DMS153 (cell line): ENCODE results near the gene GGA1.

Source experiments
- DNase-seq: peaks from one replicate; lab custom pipeline; 2025; lab: John Stamatoyannopoulos, UW

Gene GGA1, protein sequence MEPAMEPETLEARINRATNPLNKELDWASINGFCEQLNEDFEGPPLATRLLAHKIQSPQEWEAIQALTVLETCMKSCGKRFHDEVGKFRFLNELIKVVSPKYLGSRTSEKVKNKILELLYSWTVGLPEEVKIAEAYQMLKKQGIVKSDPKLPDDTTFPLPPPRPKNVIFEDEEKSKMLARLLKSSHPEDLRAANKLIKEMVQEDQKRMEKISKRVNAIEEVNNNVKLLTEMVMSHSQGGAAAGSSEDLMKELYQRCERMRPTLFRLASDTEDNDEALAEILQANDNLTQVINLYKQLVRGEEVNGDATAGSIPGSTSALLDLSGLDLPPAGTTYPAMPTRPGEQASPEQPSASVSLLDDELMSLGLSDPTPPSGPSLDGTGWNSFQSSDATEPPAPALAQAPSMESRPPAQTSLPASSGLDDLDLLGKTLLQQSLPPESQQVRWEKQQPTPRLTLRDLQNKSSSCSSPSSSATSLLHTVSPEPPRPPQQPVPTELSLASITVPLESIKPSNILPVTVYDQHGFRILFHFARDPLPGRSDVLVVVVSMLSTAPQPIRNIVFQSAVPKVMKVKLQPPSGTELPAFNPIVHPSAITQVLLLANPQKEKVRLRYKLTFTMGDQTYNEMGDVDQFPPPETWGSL

DNA sequence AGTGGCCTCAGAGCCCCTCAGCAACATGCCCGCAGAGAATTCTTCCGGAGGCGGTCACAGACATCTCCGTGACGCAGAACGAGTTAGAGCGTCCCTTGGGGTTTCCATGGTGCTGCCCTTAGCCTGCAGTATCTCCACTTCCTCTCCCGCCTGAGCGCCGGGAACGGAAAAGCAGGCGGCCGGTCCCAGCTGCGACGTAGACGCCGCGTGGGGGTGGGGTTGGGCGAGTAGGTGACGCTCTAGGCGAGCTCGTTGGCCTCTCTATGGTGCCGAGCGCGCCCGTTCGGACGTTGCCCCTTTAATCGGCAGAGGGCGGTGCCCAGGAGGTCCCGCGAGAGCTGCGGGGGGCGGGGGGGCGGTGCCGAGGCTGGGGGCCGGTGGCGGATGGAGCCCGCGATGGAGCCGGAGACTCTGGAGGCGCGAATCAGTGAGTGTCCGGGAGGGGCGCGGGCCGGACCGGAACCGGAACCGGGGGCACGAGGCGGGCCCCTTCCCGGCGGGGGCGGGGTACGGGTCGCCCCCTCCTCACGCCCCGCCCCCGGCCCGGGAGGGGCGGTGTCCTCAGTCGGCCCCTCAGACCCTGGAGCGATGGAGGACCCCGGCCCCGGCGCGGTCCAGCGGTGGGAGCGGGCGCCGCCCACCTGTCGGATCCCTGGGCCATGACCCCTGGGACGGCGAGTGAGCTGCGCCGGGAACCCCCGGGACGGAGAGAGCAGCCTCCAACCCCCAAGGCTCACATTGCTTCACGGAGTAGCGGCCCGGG lies at the start of gene GGA1:
TSS of gene GGA1 (plus strand) at position 358 of the 763 bp plus-strand sequence. CDS start at position 385, 27 bp downstream.
- DNase-seq: peak; percentile 96

DNA sequence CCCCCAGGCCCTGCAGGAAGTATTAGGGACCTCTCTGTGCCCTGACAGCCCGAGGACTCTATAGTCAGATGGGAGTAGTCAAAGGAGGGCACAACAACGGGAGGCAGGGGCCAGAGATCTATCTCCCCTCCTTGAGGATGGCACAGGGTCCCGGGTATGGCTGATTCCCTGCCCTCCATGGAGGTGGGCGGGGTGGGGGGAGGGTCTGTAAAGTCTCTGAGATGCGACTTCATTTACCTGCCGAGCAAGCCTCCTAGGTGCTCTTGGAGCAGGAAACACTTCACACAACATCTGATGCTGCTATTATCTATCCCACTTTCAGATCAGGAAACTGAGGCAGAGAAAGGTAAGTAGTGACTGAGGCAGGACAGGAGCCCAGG lies 49.1 kb upstream of the GGA1 start:
- no peak for DNase-seq

DNA sequence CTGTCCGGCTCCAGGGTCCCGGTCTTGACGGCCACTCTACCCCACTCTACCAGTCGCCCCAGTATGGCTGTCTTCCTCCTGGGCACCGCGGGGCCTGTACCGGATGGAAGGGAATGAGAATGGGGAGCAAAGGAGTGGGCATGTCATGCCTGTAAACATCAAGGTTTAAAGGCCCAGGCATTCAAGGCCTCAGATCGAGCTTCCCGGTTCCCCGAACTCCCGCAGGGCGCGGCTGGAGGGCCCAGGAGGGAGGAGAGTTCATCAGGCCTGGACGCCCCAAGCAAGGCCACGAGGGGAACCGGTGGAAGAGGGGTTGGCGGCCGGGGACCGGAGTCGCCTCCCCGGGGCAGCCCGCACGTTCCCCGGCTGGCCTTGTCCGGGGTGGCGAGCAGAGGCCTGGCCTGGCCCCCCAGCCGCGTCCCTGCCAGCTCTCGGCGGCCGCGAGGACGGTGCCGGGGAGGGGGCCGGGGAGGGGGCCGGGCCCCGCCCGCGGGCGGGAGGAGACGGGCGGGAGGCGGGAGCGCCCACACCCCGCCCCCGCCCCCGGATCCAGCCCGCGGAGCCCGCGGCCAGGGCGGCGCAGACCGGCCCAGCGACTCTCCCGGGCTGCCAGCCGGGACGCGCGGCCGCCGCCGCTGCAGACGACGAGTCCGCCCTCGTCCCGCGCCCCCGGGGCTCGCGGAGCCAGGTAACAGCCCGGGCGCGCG lies 48.6 kb upstream of the GGA1 start, which contains the start of gene CDC42EP1:
TSS of gene CDC42EP1 (plus strand) at position 580 of the 707 bp plus-strand sequence. CDS start 5,870 bp downstream, outside the sequence.
- DNase-seq: no peak

DNA sequence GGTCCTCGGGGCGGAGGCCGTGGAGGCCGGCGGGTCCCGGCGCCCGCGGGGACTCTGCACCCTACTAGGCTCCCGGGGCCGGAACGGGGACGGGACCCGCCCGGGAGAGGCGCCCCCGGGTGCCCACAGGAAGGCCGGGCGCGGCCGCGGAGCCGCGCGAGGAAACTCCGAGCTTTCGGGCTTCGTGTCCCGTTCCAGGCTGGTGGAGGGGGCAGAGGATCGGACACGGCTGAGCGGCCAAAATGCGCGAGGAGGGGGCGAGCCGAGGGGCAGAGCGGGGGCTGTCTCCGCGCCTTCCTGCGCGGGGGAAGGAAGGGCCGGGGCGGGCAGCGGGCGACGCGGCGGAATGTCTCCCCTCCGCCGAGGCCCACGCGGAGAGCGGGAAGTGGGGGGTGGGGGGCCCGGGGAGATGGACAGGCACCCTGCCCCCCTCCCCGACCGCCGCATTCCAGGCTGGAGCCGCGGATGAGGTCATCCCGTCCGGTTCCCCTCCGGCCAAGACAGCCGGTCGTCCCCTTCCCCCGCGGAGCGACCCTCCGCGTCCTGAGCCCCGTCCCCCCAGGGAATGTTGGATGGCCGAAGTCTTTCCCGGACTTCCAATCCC lies 47.9 kb upstream of the GGA1 start:
- DNase-seq: no peak

DNA sequence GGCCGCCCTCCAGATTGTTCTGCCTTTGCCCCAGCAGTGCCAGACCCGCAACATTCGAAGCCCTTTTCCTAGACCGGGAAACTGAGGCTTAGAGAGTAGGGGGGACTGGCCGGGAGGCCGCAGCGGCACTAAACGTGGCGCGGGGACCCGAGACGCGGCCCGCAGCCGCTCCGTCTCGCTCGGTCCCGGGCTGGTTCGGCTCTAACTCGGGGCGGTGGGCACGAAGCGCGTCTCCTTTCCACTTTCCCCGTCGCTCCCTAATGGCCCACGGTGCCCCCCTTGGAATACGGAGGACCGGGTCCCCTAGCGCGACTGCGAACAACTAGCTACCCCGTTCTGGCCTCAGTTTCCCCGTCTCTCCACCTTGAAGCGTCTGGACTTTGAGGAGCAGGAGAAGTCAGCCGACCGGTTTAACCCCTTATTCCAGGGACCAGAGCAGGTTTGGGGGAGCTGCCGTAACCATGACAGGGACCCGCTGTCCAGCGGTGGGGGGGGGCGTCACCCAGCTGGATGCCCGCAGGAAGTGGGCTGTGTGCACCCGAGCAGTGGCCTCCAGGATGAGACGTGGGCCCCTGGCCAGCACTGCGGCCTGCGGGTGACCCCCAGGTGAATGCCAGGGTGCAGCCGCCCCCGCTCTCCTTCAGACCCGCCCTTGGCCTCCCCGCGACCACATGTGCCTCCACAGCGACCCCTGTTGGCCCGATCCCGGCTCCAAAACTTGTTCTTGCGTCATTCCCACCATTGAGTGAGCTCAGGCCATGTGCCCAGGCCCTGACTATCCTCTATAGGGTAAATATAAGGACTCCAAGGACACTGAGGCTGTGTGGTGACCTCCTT lies 47.2 kb upstream of the GGA1 start:
- DNase-seq: no peak

DNA sequence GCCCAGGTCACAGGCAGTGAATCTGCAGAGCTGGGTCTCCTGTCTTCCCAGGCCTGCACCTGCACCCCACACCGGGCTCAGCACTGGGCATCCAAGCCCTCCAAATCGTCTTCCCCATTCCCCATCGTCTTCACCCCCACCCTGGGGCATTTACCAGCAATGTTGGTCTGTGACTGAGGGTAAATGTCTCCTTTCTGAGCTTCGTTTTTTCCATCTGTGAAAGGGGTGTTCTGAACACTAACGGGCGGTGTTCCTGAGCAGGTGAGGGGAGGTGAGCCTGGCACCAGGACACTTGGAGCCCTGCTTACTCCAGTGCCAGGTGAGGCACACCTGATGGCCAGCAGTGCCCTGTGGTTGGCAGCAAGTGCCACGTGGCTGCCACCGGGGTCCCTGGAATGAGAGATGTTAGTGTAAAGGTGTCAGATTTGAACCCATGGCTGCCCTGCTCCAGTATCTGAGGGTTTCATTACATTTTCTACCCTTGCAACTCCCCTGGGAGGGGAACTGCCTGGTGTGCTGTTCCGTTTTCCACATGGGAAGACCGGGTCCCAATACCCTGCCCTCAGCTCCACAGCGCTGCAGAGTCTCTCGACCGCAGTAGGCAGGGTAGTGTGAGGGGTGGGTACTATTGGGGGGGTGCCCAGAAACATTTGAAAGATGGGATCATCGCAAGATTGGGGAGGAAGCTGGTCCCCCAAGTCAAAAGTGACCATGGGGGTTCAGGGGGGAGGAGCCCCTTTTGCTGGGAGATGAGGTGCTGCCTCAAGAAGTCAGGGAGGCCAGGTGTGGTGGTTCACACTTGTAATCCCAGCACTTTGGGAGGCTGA lies 46.4 kb upstream of the GGA1 start:
- DNase-seq: no peak

DNA sequence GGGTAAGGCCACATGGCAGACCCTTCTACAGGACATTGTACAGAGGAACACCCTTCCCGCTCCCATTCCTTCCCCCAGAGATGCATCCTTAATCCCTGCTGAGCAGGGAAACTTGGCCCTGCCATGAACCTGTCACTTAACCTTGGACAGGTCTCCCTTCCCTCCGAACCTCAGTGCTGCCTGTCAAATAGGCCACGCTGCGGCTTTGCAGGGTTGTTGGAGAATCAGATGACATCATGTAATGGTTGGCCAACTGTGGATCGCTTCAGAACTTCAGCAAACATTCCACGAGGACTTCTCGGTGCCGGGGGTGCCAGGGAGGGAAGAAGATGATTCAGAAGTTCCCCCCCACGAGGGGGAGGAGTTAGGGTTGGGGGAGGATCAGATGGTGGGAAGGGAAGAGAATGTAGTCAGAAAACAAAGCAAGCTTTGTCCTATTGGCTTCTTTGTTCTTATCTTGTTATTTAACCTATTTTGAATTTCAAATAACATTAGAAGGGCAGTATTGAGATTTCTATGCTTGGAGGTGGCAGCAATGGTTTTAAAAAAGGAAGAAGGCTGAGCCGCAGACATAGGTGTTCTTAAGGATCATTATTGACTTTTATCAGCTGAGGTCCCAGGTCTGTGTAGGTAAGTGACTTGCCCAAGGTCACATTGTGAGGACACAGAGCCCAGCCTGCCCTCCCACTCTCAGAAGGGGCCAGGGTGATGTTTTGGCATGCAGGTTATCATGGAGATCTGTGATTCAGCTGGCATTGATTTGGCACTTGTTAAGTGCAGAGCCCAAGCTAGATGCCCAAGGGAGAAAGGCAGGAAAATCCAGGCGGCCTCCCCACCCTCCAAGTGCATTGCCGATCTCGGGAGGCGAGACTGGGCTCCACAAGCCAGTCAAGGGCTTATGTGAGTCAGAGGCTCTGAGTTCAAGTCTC lies 45.2 kb upstream of the GGA1 start:
- no peak for DNase-seq

DNA sequence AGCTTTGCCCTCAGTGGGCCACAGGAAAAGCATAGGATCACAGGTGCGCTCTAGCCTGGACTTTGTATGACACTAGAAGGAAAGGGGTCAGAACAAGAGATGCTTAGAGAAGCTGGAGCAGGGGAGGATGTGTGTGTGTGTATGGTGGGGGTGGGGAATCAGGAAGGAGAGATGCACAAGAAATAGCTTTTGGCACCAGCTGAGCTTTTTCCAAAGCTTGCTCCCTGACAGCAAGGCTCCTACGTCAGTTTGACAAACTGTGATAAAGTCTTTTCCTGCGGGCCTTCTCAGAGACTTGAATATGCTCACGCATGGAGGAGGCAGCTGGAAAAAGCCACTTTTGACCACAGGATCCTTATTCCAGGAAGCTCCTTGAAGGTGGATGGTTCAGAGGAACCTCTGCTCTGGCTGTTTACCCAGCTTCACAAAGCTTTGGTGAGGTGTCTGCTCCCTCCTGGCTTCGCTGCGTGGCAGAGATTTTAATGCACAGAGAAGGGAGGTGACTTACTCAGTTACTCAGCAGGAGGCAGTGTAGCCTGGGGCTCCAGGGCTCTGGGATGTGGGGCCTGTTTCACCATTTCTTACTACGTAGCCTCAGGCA lies 44.4 kb upstream of the GGA1 start:
- no peak for DNase-seq

DNA sequence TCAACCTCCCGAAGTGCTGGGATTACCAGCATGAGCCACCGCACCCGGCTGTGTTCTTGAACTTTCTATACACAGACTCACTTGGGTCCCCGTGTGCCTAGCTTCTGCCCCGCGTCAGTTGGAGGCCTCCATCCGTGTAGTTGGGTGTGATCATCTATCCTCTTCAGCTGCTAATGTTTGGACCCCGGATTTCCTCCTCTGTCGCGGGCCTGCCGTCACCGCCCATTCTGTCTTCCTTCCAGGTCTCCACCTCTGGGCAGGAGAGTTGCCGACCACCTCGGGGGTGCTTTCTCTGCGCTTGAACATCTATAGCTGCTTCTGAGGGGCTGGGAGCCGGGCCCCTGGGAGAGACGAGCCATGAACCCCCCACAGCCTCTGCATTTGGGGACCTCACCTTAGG lies 42.8 kb upstream of the GGA1 start:
- DNase-seq: no peak

DNA sequence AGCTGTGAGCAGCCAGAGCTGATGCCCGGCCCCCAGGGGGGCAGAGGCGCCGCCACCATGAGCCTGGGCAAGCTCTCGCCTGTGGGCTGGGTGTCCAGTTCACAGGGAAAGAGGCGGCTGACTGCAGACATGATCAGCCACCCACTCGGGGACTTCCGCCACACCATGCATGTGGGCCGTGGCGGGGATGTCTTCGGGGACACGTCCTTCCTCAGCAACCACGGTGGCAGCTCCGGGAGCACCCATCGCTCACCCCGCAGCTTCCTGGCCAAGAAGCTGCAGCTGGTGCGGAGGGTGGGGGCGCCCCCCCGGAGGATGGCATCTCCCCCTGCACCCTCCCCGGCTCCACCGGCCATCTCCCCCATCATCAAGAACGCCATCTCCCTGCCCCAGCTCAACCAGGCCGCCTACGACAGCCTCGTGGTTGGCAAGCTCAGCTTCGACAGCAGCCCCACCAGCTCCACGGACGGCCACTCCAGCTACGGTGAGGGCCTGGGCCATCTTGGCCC lies 42.3 kb upstream of the GGA1 start:
- no peak for DNase-seq

DNA sequence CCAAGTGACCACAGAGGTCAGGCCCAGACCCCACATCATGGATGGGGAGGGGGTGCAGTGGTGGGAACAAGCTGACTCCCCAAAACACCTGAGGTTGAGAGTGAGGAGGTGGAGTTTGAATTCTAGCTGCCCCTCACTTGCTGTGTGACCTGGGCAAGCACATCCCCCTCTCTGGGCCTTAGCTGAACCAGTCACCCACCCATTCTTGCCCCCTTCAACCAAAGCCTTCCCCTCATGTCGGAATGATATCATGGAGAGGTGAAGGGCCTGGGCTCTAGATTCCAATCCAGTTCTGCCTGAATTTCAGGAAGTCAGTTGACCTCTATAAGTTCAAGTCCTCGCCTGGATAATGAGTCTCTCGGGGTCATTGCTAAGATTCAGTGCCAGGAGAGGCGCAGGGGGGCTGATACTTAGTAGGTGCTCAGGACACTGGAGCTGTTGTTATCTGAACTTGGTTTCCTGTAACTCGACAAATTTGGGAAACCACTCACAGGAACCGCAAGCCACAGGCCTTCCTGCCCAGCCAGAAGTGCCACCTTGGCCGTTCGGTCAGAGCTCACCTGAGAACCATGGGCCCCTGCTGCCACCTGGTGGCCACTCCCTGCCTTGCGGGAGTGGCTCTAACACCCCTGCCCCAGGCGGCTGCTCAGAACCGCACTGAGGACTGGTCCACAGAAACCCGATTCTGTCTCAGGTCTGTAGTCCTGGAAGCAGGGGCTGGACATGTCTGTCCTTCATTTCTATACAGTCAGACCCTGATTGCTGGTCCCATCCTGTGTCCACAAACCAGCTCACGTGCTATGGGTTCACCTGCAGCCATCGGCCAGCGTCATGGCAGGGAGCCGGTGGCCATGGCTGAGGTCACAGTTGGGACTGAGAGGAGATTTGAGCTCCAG lies 41.5 kb upstream of the GGA1 start:
- DNase-seq: peak; percentile 25

DNA sequence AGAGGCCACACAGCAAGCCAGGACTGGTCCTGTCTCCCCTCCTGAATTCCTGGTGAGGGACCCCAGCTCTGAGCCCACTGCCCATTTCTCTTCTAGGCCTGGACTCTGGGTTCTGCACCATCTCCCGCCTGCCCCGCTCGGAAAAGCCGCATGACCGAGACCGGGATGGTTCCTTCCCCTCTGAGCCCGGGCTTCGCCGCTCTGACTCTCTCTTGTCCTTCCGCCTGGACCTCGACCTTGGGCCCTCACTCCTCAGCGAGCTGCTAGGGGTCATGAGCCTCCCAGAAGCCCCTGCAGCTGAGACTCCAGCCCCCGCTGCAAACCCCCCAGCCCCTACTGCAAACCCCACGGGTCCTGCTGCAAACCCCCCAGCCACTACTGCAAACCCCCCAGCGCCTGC lies 40.6 kb upstream of the GGA1 start:
- DNase-seq: no peak

DNA sequence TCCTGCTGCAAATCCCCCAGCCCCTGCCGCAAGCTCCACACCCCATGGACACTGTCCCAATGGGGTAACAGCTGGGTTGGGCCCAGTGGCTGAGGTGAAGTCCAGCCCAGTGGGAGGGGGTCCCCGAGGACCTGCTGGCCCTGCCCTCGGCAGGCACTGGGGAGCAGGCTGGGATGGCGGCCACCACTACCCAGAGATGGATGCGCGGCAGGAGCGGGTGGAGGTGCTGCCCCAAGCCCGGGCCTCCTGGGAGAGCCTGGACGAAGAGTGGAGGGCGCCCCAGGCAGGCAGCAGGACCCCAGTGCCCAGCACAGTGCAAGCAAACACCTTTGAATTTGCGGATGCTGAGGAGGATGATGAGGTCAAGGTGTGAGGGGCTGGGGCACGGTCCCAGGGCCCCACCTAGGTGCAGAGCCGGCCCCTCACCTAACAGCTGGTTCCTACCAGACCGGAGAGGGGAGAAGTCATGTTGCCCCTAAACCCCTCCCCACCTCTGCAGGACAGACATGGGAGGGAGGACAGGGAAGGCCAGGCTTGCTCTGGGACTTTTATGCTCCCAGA lies 40.1 kb upstream of the GGA1 start:
- no peak for DNase-seq

DNA sequence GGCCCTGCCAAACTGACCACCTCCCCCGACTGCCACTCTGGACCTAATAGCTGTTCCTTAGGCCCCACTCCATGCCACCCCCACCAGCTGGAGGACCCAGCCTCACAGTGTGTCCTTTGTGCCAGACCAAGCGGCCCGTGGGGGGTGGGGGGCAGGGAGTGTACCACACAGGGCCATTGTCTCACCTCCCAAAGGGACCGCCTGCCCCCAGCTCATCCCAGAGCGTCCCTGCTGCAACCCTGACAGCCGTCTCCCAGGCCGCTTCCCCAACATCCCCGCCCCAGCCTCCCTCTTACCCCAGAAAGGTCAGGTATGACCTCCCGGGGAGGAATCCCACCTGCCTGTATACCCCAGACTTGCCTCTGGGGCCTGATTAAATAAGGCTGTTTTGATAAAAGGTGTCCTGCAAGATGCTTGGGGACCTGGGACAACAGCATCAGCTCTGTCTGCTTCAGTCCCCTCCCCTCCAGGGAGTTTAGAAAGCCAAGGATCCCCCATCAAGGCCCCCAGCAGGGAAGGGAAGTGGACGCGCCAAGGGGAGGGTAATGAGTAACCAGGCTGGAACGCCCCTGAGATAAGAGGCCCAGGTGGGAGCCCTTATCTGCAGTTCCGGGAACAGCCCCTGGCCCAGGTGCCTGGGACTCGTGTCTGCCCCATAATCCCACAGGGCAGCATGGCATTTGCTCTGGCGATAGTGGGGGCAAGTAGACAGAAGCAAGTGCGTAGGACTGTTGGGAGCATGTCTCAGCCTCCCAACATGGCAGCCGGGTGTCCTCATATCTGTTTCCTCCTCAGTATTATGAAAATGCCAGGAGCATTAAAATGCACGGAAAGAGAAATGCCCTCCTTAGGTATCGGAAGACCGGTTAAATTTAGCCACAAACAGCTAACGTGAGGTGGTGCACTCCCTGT lies 39.4 kb upstream of the GGA1 start:
- DNase-seq: no peak

DNA sequence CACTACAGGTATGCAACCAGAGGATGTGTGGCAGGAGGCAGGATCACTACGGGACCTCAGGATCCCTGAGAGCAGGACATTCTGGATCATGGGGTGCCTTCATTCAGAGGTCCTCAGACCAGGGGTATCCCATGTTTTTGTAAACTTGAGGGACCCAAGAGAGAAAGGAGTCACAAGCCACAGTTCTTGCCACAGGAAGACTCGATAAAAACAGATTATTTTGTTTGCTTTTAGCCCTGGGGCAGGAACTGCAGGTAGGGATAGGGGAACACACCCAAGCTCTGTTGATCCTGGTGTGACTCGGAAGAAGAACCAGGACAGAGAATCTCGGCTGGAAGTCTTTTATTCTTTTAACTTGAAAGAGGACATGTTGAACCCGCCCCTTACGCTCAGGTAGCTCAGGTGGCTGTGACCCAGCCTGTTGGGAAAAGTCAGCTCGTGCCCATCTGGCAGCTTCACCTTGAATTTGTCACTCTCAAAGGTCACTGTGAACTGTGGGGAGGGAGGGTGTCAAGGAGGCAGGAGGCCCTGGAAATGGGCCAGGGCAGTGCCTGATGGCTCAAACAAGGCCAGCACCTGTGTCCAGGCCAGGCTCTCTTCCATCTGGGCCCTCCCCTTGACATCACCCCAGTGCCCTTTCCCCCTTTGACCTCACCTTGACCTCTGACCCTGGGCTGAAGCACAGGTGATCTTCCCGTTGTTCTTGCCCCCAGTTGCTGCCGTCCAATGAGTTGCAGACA lies 38.5 kb upstream of the GGA1 start:
- no peak for DNase-seq
